CD14-positive monocyte (primary cell): ENCODE results near the gene ITPRIPL2. TPM values are rescaled to one million over a fixed set of nuclear protein-coding genes. Genes with fewer than 3 reads are reported as not detected.

ENCODE experiments used
- DNase-seq, 3 donors: peaks; one replicate each; pipeline ENCODE4 v3.0.0-alpha.2; 2011 to 2022
- H2AFZ ChIP-seq: 2 replicates; pipeline ENCODE4 v1.6.0; 2012; ENCODE audit warnings: mild to moderate bottlenecking, low read depth, low read length, inconsistent platforms; ENCODE audit not compliant: insufficient read depth, poor library complexity, severe bottlenecking
- H3K27ac ChIP-seq, 2 donors: 1 replicate in 1 of 2; 2 replicates in 1 of 2; pipeline ENCODE4 v1.5.1; 2012 to 2013; ENCODE audit warnings: low read length in 2 of 2, control low read depth in 1 of 2, inconsistent platforms in 1 of 2, low read depth in 1 of 2, mild to moderate bottlenecking in 1 of 2
- H3K27me3 ChIP-seq, 2 donors: one replicate each; pipeline versions ENCODE4 v1.6.0 to v1.6.1; 2011 to 2013; ENCODE audit warnings: low read length in 2 of 2; ENCODE audit not compliant: control insufficient read depth in 2 of 2, insufficient read depth in 2 of 2
- H3K36me3 ChIP-seq, 2 donors: replicated peaks in 1 of 2; 1 replicate in 1 of 2; 2 replicates in 1 of 2; pipeline versions ENCODE4 v1.5.1 to v1.6.1; 2012 to 2013; ENCODE audit warnings: low read length in 2 of 2, control low read depth in 1 of 2, inconsistent platforms in 1 of 2, mild to moderate bottlenecking in 1 of 2; ENCODE audit not compliant: insufficient read depth in 2 of 2, control insufficient read depth in 1 of 2
- H3K4me1 ChIP-seq, 2 donors: 1 replicate in 1 of 2; 2 replicates in 1 of 2; pipeline versions ENCODE4 v1.5.1 to v1.6.1; 2012 to 2013; ENCODE audit warnings: low read length in 2 of 2, control low read depth in 1 of 2, inconsistent platforms in 1 of 2, mild to moderate bottlenecking in 1 of 2, moderate library complexity in 1 of 2; ENCODE audit not compliant: insufficient read depth in 2 of 2, control insufficient read depth in 1 of 2
- H3K4me2 ChIP-seq: replicated peaks from 2 replicates; pipeline ENCODE3; 2012; ENCODE audit warnings: low read length, moderate library complexity, mild to moderate bottlenecking; ENCODE audit not compliant: poor library complexity, severe bottlenecking; ENCODE audit errors: extremely low read depth
- H3K4me3 ChIP-seq, 3 experiments: fragments of 200-600 bp in 1 of 3; sonication (generic) in 1 of 3; replicated peaks in 1 of 3; 1 replicate in 2 of 3; 2 replicates in 1 of 3; pipeline ENCODE4 v1.5.1; 2011 to 2013; ENCODE audit warnings: low read length in 3 of 3, mild to moderate bottlenecking in 3 of 3, control low read depth in 2 of 3, low read depth in 2 of 3, inconsistent platforms in 1 of 3, moderate library complexity in 1 of 3
- H3K79me2 ChIP-seq: 2 replicates; pipeline ENCODE4 v1.6.0; 2012; ENCODE audit warnings: mild to moderate bottlenecking, control low read depth, inconsistent platforms, low read length, moderate library complexity; ENCODE audit not compliant: insufficient read depth
- H3K9ac ChIP-seq: 2 replicates; pipeline ENCODE4 v1.6.0; 2017; ENCODE audit warnings: low read length, mild to moderate bottlenecking; ENCODE audit not compliant: insufficient read depth, poor library complexity, severe bottlenecking
- H3K9me3 ChIP-seq, 2 donors: replicated peaks in 1 of 2; 1 replicate in 1 of 2; 2 replicates in 1 of 2; pipeline versions ENCODE4 v1.5.1 to v1.6.1; 2012 to 2013; ENCODE audit warnings: low read length in 2 of 2, control low read depth in 1 of 2; ENCODE audit not compliant: control insufficient read depth in 1 of 2, insufficient read depth in 1 of 2
- H4K20me1 ChIP-seq: 2 replicates; pipeline ENCODE4 v1.6.0; 2012; ENCODE audit warnings: mild to moderate bottlenecking, low read length, control low read depth, moderate library complexity; ENCODE audit not compliant: insufficient read depth
- H3K27ac Mint-ChIP-seq, 7 donors: one replicate each; pipeline ENCODE4 v1.8.0; 2020; ENCODE audit warnings: mild to moderate bottlenecking in 7 of 7, mixed read lengths in 7 of 7, moderate library complexity in 6 of 7, inconsistent platforms in 2 of 7
- H3K27me3 Mint-ChIP-seq, 3 donors: one replicate each; pipeline ENCODE4 v1.8.0; 2021 to 2022; ENCODE audit warnings: low read depth in 3 of 3, mild to moderate bottlenecking in 3 of 3, mixed read lengths in 3 of 3, moderate library complexity in 3 of 3, inconsistent platforms in 1 of 3
- H3K36me3 Mint-ChIP-seq, 2 donors: one replicate each; pipeline ENCODE4 v1.8.0; 2020; ENCODE audit warnings: mixed read lengths in 2 of 2, inconsistent platforms in 1 of 2, mild to moderate bottlenecking in 1 of 2
- H3K4me1 Mint-ChIP-seq: one replicate; pipeline ENCODE4 v1.8.0; 2020; ENCODE audit warnings: mild to moderate bottlenecking, mixed read lengths
- H3K4me3 Mint-ChIP-seq, 2 donors: one replicate each; pipeline ENCODE4 v1.8.0; 2020; ENCODE audit warnings: mild to moderate bottlenecking in 2 of 2, mixed read lengths in 2 of 2, moderate library complexity in 1 of 2
- H3K9me3 Mint-ChIP-seq, 7 donors: one replicate each; pipeline ENCODE4 v1.8.0; 2020 to 2022; ENCODE audit warnings: mixed read lengths in 7 of 7, mild to moderate bottlenecking in 6 of 7, moderate library complexity in 6 of 7, inconsistent platforms in 2 of 7
- WGBS: methylation state at CpG from one replicate; pipeline ENCODE4 v1.1.5; 2013; ENCODE audit warnings: missing lambda C conversion rate; ENCODE audit not compliant: insufficient coverage; 5-methylcytosine and 5-hydroxymethylcytosine counted together
- intact Hi-C, 2 donors: fragments of 100-400 bp; cut with micrococcal nuclease; formaldehyde crosslinking; loops; one replicate each; pipeline versions ENCODE4 v1.15.0 to v1.15.1; 2023
- polyA plus RNA-seq, 3 donors: library from polyadenylated mRNA; depleted of rRNA in 1 of 3; unstranded in 2 of 3; stranded (reverse) in 1 of 3; fragments of 300-500 nt in 2 of 3; fragments of >200 nt in 1 of 3; fragmentation: Illumina TruSeq in 2 of 3; gene quantifications; 1 replicate in 2 of 3; 2 replicates in 1 of 3; pipeline ENCODE4 v1.2.3, GENCODE V29; 2012 to 2021
- TF ChIP-seq, protein P1 (sequence below): fragments of 200-600 bp; IDR thresholded peaks from one replicate; pipeline ENCODE4 v1.8.0; 2022; ENCODE audit warnings: antibody characterized with exemption, mild to moderate bottlenecking

The ITPRIPL2 gene
- polyA plus RNA-seq, 3 donors: 7.9 to 9.0 (median 8.2) TPM

DNA sequence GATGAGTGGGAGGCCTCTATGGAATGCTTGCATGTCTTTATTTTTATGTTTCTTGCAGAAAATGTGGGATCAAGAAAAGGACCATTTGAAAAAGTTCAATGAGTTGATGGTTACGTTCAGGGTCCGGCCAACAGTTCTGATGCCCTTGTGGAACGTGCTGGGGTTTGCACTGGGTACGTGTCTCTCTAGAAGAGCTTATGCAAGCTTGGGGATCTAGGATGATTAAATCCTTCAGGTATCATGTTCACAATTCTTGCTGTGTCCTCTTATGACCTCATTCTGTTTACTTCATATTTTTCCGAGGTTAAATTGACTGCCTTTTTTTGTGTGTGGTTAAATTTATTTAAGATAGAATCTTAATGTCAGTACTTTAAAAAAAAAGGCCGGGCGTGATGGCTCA is 39.9 kb upstream of the ITPRIPL2 start:
- no peak for DNase-seq
- H3K27me3 ChIP-seq: no peaks in the 10 kb centered on the region
- no peaks in the 10 kb centered on the region for H3K9me3 ChIP-seq
- peaks cover 42 to 61% of the 10 kb centered on the region in 2 donors for H3K36me3 Mint-ChIP-seq
- H3K4me2 ChIP-seq: no peak overlapping the region
- no CpG with 5 or more reads among the region's 7 CpGs for WGBS
- H3K79me2 ChIP-seq: peaks cover 7% of the 10 kb centered on the region
- peaks cover 0 to 2% (median 0%) of the 10 kb centered on the region in 7 donors for H3K9me3 Mint-ChIP-seq
- H3K27ac Mint-ChIP-seq: peak overlapping the region in 5 of 7 donors; percentile 33 to 91 (median 81)
- H3K4me1 ChIP-seq: peaks cover 20 to 26% of the 10 kb centered on the region in 2 donors
- no peak overlapping the region for H3K9ac ChIP-seq
- H3K27me3 Mint-ChIP-seq: no peaks in the 10 kb centered on the region
- no peak overlapping the region for H2AFZ ChIP-seq
- peaks cover 21% of the 10 kb centered on the region for H3K4me1 Mint-ChIP-seq
- H3K36me3 ChIP-seq: peaks cover 31 to 43% of the 10 kb centered on the region in 2 donors
- intact Hi-C loops: loop anchor here in 1 of 2 donors (10.0 kb wide), 1 partner anchor 99 kb away; no protein-coding TSS in a partner anchor
- peak overlapping the region in 1 of 2 donors; percentile 51 for H3K4me3 Mint-ChIP-seq
- H3K4me3 ChIP-seq: no peak overlapping the region
- H3K27ac ChIP-seq: peak overlapping the region in 1 of 2 donors; percentile 64
- TF ChIP-seq, protein P1, sequence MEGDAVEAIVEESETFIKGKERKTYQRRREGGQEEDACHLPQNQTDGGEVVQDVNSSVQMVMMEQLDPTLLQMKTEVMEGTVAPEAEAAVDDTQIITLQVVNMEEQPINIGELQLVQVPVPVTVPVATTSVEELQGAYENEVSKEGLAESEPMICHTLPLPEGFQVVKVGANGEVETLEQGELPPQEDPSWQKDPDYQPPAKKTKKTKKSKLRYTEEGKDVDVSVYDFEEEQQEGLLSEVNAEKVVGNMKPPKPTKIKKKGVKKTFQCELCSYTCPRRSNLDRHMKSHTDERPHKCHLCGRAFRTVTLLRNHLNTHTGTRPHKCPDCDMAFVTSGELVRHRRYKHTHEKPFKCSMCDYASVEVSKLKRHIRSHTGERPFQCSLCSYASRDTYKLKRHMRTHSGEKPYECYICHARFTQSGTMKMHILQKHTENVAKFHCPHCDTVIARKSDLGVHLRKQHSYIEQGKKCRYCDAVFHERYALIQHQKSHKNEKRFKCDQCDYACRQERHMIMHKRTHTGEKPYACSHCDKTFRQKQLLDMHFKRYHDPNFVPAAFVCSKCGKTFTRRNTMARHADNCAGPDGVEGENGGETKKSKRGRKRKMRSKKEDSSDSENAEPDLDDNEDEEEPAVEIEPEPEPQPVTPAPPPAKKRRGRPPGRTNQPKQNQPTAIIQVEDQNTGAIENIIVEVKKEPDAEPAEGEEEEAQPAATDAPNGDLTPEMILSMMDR: no peak
- no peaks in the 10 kb centered on the region for H4K20me1 ChIP-seq

DNA sequence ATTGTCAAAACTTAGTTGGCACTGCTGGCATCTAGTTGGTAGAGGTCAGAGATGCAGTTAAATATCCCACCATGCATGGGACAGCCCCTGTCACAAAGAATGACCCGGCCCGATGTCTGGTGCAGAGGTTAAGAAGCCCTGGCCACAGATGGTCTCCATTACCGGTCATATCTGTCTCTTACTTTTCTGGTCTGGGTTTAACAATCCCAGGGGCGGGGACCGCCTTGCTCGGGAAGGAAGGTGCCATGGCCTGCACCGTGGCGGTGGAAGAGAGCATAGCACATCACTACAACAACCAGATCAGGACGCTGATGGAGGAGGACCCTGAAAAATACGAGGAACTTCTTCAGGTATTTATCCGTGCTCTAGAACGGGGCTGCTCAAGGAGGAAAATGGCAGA is 38.3 kb upstream of the ITPRIPL2 start:
- Histone ChIP-seq H3K36me3 (peaks cover 39 to 54% of the 10 kb centered on the region in 2 donors), H3K27ac (no peak overlapping the region), H3K9ac (no peak overlapping the region), H3K4me3 (no peak overlapping the region), H3K4me2 (no peak overlapping the region), H2AFZ (no peak overlapping the region), H3K9me3 (no peaks in the 10 kb centered on the region), H3K79me2 (no peaks in the 10 kb centered on the region), H3K4me1 (peaks cover 17 to 20% of the 10 kb centered on the region in 2 donors), H3K27me3 (no peaks in the 10 kb centered on the region), H4K20me1 (no peaks in the 10 kb centered on the region)
- intact Hi-C loops: loop anchor here in 1 of 2 donors (10.0 kb wide), 1 partner anchor 101 kb away; no protein-coding TSS in a partner anchor
- peaks cover 51 to 73% of the 10 kb centered on the region in 2 donors for H3K36me3 Mint-ChIP-seq
- TF ChIP-seq, protein P1: no peak
- H3K4me1 Mint-ChIP-seq: peaks cover 20% of the 10 kb centered on the region
- no peaks in the 10 kb centered on the region for H3K27me3 Mint-ChIP-seq
- WGBS: 98% methylated on average over 9 of the region's 12 CpGs
- H3K4me3 Mint-ChIP-seq: no peak overlapping the region
- no peak for DNase-seq
- H3K9me3 Mint-ChIP-seq: peaks cover 0 to 5% (median 0%) of the 10 kb centered on the region in 7 donors
- no peak overlapping the region for H3K27ac Mint-ChIP-seq
